HK-2 (cell line): ENCODE measurements around the gene AIF1.
"Not testable (repeated sequence)": the region's sequence is repeated elsewhere in the genome, so short reads cannot be mapped to it uniquely, and the experiment has no call there.

Source experiments
- DNase-seq: peaks from one replicate; pipeline ENCODE4 v3.0.0-alpha.2; 2018; ENCODE audit not compliant: unreplicated experiment

AIF1 gene

DNA sequence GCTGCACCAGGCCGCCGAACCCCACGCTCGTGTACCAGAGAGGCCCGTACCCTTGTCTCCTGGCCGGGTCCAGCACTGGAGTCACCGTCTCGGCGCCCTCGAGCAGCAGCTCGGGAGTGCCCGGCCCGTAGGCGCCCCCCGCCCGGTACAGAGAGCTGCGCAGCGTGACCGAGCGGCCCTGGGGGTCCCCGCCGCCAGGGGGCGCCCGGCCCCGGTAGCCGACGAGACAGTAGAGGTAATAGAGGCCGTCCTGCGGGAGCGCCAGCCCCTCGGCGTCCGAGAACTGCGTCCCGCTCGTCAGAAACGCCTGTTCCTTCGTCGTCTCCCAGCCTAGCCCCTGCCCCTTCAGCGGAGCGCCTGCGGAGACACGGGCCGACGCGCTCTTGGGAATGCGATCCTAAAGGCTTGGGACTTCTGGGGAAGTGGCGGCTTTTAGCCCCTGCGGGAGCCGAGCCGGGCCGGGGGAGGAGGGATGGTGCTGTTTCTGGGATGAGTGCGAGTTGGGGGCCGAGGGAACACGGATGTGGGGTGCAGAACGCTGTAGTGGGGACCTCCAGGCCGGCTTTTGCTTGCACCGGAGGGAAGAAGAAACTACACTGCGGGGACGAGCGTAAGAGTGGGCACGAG, 34.1 kb upstream of the AIF1 start:
- DNase-seq = peak; percentile 88

DNA sequence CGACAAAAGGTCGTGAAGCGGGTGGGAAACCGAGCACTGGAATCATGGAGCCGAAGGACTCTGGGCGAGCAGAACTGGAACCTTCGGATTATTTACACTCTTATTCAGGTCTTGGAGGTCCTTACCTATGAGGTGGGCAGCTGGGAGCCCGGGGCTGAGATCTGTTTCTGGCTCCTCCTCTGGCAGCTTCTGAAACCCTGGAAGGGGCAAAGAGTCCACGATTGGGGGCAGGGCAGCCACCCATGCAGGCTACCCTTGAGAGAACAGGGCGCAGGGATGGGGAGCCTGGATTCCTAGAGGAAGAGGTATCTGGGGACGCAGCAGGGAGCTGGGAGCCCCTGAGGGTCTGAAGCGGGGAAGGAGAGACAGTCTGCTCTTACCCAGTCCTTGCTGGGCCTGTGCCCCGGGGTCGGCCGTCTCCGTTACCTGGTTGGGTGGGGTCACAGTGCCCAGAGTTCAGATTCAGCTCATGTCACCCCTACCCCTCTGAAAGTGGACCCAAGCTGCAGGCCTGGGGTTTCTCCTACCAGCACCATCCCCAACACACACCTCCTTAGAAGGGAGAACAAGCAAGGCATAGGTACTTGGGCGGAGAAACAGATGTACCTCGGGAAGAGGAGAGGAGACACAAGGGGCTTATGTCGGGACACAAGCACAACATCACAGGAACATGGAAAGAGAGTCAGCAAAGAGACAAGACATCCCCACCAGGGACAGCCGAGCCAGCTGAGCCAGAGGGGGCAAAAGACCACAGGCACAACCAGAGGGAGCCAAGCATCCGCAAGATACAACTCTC, 33.4 kb upstream of the AIF1 start:
- no peak for DNase-seq

DNA sequence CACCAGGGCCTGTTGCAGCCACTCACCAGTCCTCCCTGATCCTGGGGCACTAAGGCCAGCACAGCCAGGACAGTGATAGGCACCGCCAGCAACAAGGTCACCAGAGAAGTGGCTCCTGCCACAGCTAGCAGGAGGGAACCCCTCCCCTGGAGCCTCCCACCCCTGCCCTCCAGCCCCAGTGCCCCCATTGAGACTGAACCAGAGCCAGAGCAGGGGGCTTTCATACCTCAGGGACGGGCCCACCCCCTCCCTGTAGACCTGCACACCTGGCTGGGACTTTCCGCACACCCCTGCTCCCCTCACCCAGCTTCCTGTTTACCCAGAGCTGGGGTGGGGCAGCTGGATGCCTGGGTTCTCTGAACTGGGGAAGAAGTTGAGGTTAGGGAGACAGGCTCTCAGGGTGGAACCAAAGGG, 32.8 kb upstream of the AIF1 start, which contains the start of gene LTB:
Gene LTB (minus strand): TSS at position 195 of the 414 bp plus-strand sequence. CDS start 7 bp downstream, at position 188.
- DNase-seq = no peak

DNA sequence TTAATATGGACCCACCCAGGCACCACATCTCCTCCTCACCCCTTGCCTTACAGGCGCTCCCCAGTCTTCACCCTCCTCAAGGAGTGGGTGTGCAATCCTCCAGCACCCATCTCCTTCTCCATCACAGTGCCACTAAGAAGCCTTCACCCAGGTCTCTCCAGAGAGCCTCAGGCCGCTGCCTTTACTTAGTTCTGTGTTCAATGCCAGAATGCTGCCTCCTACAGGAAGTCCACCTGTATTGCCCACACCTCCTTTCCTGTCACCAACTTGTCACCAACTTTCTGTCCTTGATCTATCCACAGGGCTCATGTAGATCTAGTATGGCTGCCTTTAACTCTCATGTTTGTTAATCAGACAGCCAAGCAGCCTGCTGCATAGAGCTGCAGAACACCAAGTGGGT, 29.5 kb upstream of the AIF1 start:
- no peak for DNase-seq

DNA sequence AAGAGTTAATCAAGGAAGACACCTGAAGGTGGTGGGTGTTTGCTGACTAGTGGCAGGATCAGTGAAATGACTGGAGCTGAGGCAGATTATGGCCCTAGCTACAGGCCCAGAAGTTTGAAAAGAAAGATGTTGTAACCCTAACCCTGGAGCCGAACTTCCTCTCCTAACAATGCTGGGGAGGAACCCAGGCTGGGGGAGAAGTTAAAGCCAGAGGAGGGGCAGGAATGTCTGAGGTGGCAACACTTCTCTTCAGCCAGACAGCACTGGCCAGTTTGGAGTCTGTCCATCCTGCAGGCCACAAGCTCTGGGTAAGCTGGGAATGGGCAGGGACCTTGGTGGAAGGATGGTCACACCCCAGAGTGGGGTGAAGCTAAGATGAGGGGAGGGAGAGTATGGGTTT, 29.0 kb upstream of the AIF1 start, which contains the start of gene LST1:
Gene LST1 (plus strand): TSS at position 270 of the 400 bp plus-strand sequence. CDS start 1,023 bp downstream, outside the sequence.
- DNase-seq = no peak

DNA sequence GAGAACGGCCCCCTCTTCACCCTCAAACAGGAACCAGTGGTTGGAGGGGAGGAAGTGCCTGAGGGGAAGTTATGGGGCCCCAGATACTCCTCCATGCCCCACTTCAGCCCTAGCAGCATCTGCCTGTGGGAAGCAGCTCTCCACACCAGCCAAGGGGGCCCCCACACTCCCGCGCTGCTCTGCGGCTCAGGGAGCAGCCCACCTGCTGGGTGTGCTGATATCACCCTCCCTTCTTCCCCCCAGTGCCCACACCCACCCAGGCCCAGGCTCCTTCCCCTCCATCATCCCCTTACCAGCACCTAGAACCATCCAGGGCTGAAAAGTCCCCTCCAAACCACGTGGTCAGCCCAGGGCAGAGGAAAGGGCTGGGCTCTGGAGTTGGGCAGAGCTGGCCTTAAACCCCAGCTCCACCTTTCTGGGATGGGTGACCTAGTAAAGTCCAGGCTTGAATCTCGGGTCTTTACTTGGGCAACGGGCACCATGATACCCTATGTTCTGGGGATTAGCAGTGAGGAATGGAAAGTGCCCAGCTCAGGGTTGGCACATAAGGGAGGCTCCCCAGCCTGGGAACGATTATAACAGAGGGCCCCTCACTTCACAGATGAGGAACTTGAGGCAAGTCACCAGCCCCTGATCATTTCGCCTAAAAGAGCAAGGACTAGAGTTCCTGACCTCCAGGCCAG, 28.3 kb upstream of the AIF1 start:
- no peak for DNase-seq

DNA sequence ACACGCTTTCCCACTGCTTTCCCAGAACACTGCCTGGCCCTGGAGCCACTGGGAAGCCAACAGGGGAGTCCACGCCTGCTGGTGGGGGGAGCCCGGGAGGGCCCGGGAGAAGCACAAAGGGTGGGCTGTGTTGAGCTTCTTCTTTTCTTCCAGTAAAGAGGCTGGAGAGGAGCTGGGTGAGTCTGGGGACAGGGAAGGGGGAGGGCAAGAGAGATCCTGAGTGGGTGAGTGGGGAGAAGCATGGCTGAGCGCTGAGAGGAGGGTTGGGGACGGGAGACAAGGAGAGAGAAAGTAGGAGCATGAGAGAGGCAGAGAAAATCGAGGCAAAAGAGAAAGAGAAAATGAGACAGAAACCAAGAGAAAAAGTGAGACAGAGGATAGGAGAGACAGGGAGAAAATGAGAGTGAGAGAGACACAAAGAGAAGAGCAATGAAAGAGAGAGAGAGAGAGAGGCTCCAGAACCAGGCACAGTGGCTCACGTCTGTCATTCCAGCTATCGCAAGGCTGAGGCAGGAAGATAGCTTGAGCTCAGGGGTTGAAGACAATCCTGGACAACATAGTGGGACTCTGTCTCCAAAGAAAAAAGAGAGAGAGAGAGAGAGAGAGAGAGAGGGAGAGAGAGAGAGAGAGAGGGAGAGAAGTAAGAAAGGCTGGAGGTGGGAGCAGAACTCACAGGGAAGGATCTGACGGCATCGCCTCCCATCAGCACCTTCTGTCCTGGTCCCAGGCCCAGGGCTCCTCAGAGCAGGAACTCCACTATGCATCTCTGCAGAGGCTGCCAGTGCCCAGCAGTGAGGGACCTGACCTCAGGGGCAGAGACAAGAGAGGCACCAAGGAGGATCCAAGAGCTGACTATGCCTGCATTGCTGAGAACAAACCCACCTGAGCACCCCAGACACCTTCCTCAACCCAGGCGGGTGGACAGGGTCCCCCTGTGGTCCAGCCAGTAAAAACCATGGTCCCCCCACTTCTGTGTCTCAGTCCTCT, 26.9 kb upstream of the AIF1 start:
- DNase-seq = no peak

DNA sequence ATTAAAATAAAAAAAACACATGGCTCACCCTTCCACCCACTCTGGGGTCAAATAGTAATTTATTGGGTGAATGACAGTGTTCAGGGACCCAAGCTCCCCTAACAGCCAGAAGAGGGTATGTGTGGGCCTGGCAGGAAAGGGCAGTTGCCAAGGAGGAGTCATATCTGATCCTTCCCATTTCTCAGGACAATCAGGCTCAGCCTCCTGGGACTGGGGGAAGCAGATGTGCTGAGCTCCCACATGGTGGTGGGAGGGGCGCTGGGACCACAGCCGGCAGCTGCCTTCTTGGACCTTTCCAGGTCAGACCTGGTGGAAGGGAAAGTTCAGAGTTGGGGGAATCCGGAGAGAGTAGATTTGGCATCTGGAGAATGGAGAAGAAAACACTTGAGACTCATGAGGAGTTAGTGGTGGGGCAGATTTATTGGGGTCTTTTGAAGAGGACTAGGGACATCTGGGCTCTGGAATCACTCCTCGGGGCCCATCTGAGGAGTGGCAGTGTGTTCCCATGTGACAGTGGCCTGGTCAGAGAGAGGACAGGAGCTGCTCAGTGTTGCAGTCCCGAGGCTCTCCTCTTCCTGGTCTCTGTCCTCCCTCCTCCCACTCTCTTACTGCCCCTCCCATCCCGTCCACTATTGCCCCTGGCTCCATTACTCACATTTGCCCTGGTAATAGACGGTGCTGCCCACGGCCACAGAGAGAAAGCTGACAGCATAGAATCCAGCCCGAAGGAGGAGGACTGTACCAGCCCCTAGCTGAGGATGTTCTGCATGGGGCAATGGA, 26.0 kb upstream of the AIF1 start:
- DNase-seq = no peak

DNA sequence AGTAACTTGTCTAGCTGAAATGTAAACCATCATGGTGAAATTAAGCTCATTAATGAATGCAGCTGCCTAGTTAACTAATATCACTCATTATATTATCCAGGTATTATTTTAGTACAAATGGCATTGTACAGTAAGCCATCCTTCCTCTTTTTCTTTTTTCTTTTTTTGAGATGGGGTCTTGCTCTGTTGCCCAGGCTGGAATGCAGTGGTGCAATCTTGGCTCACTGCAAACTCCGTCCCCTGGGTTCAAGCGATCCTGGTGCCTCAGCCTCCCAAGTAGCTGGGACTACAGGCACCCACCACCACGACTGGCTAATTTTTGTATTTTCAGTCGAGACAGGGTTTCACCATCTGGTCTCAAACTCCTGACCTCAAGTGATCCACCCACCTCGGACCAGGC, 24.3 kb upstream of the AIF1 start:
- DNase-seq = not testable (repeated sequence)

DNA sequence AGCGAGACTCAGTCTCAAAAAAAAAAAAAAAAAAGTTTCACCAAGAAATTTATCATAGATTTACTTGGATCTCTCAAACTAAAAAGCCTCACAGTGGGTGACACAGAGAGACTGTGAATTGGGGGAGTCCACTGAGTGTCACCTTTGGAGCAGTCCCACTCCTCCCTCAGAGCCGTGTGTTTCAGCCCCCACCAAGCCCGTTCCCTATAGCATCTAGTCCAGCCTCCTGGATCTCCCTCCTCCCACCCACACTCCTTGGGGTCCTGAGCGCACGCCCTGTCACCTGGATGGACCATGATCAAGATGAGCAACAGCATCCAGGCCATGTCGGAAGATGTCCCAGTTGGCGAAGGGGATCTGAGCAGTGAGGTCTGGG, 22.6 kb upstream of the AIF1 start:
- DNase-seq = no peak

DNA sequence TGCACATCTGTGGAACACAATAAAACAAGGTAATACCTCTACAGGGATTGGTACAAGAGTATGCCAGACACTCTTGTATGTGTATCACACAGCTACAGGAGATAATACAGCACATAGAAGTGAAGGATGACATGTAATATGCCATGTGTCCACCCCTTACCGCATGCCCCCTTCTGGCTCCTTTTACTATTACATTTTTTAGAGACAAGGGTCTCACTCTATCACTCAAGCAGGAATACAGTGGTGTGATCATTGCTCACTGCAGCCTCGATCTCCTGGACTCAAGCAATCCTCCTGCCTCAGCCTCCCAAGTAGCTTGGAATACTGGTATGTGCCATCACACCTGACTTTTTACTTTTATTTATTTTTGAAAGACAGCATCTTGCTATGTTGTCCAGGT, 18.0 kb upstream of the AIF1 start:
- no peak for DNase-seq

DNA sequence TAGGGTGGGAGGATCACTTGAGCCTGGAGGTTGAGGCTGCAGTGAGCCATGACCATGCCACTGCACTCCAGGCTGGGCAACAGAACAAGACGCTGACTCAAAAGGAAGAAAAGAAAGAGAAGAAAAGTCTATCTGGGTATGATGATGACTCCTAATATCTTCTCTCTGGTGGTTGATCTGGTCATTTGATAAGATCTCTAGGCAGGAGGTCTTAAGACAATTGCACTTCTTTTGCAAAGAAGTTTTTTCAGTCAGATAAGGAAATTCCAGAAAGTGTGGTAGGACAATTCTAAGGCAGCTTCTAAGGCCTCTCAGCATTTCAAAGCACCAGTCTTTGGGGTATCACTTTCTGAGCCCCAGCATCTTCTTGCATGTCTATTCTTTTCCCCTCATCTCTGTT, 7.7 kb upstream of the AIF1 start:
- no peak for DNase-seq

DNA sequence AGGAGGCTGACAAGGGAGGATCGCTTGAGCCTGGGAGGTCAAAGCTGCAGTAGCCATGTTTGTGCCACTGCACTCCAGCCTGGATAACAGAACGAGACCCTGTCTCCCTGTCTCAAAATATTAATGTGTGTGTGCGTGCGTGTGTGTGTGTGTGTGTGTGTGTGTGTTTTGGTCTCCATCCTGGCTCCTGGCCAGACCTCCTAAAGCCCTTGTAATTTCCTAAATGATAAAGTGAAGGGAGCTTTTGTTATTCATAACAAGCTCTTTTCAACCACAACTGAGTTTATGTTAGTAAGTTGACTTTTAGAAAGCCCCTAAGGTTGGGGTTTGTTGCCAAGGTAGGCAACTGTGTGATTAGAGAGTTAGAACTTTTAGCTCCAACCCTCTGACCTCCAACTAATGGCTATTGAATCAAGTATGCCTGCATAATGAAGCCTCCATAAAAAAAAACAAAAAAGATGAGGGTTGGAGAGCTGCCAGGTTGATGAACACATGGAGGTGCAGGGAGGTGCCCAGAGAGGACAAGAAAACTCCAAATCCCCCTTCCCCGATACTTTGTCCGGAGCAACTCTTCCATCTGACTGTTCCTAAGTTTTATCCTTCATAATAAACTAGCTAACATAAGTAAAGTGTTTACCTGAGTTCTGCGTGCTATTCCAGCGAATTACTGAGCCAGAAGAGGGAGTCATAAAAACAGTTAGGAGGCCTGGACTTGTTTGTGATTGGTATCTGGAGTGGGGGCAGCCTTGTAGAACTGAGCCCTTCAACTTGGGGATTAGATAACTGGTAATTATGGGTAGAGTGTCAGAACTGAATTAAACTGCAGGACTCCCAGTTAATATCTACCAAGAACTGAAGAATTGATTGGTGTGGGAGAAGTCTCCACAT, 5.3 kb upstream of the AIF1 start:
- DNase-seq = no peak

DNA sequence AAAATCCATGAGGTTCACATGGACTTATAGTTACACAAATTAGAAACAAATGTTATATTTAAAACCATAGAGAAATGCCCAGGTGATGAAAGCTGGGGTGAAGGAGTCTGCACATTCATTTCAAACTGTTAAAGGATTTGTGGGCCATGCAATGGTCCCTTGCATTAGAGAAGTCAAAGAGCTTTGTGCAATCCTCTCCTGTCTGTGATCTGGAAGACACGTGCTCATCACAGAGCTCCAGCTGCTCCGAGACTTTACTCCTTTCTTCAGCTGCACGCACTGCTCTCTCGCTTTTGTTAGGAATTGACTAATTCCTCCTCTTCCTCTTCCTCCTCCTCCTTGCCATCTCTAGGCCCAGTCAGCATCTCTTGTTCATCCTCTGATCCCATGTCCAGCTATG, 4.1 kb upstream of the AIF1 start:
- DNase-seq = no peak

DNA sequence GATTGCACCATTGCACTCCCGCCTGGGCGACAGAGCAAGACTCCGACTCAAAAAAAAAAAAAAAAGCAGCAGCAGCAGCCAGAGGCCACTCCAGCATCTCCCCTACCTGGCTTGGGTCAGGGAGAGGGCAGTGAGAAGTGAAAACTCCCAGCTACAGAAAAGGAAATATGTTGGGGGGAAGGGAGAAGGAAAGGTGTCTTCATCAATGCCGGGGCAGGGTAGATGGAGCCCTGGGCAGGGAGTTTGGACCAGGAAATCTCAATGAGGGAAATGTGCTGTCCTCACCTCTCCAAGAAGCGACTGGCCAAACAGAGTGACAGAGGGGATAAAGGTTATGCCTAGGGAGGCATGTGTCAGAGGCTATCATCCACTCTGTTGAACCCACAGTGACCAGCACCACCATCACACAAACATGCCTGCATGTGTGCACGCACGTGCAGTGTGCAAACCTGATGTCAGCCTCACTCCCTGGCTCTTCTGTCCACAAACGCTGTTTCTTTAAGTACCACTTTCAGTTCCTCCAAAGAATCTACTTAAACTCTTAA, 887 bp upstream of the AIF1 start:
- no peak for DNase-seq

DNA sequence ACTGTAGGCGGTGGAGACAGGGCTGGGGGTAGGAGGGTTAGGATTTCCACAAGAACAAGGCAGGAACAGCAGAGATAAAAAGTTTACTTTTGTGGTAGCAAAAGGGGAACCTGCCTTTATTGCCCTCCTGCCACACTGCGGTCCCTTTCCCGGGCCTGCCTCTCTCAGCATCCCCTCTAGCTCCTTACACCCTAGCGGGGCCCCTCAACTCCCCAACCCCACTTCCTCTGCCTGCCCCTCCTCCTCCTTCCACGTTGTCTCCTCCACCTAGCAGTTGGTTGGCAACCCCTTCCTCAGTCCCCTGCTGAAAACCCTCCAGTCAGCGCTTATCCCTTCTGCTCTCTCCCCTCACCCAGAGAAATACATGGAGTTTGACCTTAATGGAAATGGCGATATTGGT, 714 bp downstream of the AIF1 start:
- no peak for DNase-seq

DNA sequence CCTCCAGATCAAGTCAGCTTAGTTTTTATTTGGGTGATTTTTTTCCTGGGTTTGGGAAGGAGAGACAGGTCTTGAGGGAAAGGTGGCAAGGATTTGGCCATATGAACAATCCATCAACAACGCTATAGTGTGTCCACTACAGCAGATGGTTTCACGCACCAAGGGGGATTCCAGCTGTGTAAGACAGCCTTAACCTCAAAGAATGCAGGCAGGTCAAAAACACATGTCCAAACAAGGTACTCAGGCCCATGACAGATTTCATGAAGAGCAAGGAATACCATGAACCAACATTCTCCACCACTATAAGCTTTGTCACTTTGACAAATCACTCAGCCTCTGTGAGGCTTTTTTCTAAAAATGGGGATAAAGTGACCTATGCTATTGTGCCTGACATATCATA, 2.0 kb downstream of the AIF1 start:
- DNase-seq = no peak

DNA sequence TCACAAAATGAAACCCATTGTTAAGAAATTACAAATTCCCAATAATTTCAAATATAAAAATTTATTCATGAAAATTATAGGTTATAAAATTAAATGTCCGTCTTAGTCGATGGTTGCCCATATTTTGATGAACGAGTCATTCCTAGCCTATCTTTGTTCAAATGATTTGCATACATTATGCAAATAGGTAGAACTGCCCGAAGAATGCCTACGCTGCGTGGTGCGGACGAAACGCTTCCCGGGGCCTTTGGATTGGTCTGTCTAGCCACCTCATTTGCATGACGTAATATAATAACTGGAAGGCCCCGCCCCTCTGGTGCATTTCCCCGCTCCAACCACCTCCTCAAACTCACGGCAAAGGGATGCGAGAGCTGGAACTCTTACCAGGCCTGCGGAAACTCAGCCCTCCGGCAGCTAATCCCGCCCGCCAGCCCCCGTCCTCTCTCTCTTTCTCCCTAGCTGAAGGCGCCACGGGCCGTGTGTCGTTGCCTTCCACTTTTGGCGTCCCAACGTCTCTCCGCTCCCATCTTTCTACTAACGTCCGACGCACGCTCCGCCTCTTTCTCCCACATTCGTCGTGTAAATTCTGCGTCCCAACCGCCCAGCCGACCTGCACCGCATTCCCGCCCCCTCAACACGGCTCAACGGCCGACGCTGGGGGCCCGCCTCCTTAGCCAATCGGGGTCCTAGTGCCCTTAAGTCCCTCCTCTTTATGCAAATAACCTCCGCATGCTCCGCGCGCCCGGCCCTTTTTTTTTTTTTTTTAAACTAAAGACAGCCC, 5.0 kb downstream of the AIF1 start:
- DNase-seq = peak; percentile 97
